ENCODE results near the gene VENTX. TPM values are rescaled to one million over a fixed set of nuclear protein-coding genes. Genes with fewer than 3 reads are reported as not detected.

VENTX gene
- total RNA-seq, 4 donors from 2014 or later: 0.17 to 2.3 (median 0.21) TPM; not detected in 1

DNA sequence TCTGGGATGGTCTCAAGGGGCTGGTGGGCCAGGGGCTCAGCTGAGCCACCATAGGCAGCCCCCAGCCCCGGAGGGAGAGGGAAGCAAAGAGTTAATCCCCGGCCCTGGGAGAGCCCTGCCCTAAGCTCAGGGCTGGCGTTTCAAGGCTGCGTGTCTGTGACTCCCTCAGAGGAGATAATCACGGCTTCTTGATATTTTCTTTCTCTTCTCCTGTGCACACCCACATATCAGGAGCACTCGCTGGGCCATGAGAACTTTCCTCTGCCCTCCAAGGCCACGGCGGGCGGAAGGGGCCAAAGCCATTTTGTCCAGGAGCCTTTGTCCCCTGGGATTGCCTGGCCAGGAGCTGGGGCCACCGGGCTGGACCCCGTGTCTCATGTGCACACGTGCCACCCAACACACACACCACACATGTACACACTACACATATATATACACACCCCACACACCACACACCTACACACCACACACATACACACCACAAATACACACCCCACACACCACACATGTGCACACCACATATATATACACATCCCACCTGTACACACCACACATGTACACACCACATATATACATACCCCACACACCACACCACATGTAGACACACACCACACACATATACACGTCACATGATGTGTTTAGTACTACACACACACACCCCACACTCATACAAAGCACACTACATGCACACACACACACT lies 16.9 kb downstream of the VENTX start:
- WGBS: 67% methylated on average over 12 of the region's 13 CpGs
- H3K4me3 ChIP-seq: no peak overlapping the region

DNA sequence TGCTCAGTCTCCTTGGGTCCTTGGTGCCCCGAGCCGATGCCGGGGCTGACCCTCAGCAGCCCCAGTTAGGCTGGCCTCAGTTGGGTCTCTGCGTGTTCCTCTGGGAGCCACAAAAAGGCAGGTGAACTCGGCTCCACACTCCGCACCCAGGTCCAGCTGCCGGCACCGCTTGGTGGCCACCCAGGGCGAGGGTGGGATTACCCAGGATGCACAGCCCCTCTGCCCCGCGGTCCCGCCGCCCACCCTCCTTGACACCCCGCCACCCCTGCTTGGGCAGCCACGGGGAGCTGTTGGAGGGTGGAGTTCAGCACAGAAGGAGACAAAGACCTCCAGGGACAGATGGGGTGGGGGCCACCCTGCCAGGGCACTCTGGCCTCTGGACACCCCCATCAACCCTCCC lies 17.7 kb downstream of the VENTX start:
- Histone ChIP-seq H3K27ac (no peak overlapping the region), H3K4me1 (peaks cover 33% of the 10 kb centered on the region), H3K9me3 (no peaks in the 10 kb centered on the region), H3K27me3 (peaks cover 16% of the 10 kb centered on the region), H3K4me3 (no peak overlapping the region), H3K36me3 (no peaks in the 10 kb centered on the region)
- DNase-seq (ENCODE audit: low spot score in 2 of 2): no peak
- TF ChIP-seq POLR2A (IDR thresholded peaks at IDR 0.05) (no peak), EP300 (IDR thresholded peaks at IDR 0.05) (no peak), POLR2AphosphoS5 (IDR thresholded peaks at IDR 0.05) (no peak)
- TF ChIP-seq, protein P1, sequence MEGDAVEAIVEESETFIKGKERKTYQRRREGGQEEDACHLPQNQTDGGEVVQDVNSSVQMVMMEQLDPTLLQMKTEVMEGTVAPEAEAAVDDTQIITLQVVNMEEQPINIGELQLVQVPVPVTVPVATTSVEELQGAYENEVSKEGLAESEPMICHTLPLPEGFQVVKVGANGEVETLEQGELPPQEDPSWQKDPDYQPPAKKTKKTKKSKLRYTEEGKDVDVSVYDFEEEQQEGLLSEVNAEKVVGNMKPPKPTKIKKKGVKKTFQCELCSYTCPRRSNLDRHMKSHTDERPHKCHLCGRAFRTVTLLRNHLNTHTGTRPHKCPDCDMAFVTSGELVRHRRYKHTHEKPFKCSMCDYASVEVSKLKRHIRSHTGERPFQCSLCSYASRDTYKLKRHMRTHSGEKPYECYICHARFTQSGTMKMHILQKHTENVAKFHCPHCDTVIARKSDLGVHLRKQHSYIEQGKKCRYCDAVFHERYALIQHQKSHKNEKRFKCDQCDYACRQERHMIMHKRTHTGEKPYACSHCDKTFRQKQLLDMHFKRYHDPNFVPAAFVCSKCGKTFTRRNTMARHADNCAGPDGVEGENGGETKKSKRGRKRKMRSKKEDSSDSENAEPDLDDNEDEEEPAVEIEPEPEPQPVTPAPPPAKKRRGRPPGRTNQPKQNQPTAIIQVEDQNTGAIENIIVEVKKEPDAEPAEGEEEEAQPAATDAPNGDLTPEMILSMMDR (IDR thresholded peaks at IDR 0.05): no peak
- 60% methylated on average over 1 of the region's 15 CpGs for WGBS

More for the DNA sequence above, 16.9 kb downstream of the VENTX start:
- H3K36me3 ChIP-seq: no peaks in the 10 kb centered on the region
- H3K4me1 ChIP-seq: peaks cover 25% of the 10 kb centered on the region
- H3K9me3 ChIP-seq: no peaks in the 10 kb centered on the region
- H3K27ac ChIP-seq: no peak overlapping the region
- no peak for TF ChIP-seq POLR2A (IDR thresholded peaks at IDR 0.05)
- TF ChIP-seq, protein P1 (IDR thresholded peaks at IDR 0.05): no peak
- no peak for TF ChIP-seq EP300 (IDR thresholded peaks at IDR 0.05)
- TF ChIP-seq POLR2AphosphoS5 (IDR thresholded peaks at IDR 0.05): no peak
- peaks cover 19% of the 10 kb centered on the region for H3K27me3 ChIP-seq
- no peak for DNase-seq (ENCODE audit: low spot score in 2 of 2)

DNA sequence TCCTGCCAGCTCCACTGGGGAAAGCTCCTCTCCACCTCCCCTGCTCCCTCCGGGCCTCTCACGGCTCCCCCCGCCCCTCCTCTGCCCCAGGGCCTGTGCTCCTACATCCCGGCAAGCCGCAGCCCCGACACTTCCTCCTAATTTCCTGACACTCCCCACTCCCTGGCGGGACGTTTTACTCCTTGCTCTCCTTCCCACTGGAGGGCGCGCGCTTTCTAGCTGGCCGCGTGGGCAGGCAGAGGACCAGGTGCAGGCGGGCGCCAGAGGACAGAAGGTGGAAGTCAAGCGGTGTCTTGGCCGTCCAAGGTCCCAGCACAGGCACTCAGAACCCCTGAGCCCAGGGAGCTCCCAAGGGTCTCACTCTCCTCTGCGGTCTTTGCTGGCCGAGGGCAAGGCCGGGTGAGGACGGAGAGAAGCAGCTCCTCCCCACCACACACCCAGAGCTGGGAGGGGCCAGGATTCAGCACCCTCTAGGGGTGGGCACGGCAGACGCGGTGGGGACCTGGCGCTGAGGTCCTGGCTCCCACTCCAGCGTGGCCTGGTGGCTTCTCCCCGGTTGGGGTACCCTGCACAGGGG lies 19.9 kb downstream of the VENTX start:
- Histone ChIP-seq H3K4me1 (peaks cover 52% of the 10 kb centered on the region), H3K27me3 (no peaks in the 10 kb centered on the region), H3K27ac (peak overlapping the region; percentile 80), H3K9me3 (no peaks in the 10 kb centered on the region), H3K4me3 (peak overlapping the region; percentile 36), H3K36me3 (no peaks in the 10 kb centered on the region)
- 16% methylated on average over 15 of the region's 27 CpGs for WGBS
- TF ChIP-seq EP300 (IDR thresholded peaks at IDR 0.05): no peak
- no peak for TF ChIP-seq POLR2A (IDR thresholded peaks at IDR 0.05)
- TF ChIP-seq, protein P1 (IDR thresholded peaks at IDR 0.05): no peak
- DNase-seq (ENCODE audit: low spot score in 2 of 2): no peak

DNA sequence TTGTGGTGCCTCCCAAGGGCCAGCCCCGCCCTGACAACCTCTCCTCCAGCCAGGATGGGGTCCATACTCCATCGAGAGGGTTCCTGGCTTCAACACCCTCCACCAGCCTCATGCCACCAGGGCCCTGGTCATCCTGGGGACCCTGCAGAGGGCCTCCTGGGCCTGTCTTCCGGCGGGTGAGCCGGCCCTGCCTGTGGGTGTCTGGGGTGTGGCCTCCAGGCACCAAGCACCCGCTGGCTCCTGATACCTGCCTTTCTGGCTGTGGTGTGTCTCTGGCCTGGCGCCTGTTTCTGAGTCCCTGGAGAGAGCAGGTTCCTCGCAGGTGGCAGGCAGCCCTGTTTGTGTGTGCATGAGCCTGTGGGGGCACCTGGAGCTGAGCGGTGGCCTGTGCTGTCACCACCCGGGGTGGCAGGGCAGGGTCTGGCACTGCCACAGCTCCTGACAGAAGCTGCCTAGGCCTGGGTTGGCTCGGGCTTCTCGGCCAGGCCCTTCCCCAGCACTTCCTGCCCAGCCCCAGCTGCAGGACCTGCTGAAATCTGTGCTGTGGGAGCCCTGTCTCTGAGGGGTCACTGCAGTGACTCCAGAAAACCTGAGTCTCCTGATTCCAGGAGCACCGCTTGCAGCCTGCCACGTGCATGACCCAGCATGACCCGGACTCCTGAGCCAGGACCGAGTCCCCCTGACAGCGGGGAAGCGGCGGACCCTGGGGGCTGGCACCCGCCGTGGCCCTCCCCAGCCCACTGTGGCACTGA lies 20.6 kb downstream of the VENTX start:
- Histone ChIP-seq H3K36me3 (no peaks in the 10 kb centered on the region), H3K27me3 (no peaks in the 10 kb centered on the region), H3K9me3 (no peaks in the 10 kb centered on the region), H3K4me1 (peaks cover 58% of the 10 kb centered on the region), H3K4me3 (peak overlapping the region; percentile 36), H3K27ac (peak overlapping the region; percentile 80)
- DNase-seq (ENCODE audit: low spot score in 2 of 2): no peak
- peak in 1 of 2 donors; percentile 2 for TF ChIP-seq POLR2A (IDR thresholded peaks at IDR 0.05)
- TF ChIP-seq POLR2AphosphoS5 (IDR thresholded peaks at IDR 0.05): no peak
- 70% methylated on average over 2 of the region's 21 CpGs for WGBS

DNA sequence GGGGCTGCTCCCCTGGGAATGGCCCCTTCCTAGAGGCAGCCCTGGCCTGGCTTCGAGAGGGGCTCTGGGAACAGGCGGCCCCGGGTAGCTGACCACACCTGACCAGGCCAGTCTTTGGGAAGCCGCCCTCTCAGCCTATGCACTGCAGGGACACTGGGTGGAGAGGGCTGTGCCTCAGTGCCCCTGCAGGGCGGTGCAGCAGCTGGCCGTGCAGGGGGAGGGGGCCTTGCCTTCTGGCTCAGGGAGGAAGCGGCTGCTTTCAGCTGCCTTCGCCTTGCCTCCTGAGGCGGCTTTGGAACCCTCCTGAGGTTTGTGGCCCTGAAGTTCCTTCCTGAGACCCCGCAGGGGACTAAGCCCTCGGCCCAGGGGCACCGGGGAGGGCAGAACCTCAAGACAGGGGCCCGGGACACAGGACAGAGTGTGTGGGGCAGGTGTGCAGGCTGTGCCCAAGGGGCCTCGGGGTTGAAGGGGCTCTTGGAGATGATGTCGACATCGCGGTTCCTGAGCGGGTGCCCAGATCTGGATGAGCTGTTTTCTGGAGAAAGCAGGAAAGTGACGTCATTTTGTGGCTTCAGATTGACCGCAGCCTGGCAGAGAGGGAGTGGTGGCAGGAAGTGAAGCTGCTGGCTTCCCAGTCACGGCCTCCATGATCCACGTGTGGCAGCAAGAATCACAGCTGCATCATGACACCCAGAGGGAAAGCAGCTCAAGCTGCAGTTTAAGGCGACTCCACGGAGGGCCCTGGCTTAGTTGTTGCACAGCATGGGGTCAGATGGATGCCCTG lies 21.4 kb downstream of the VENTX start:
- Histone ChIP-seq H3K27ac (peak overlapping the region; percentile 80), H3K27me3 (no peaks in the 10 kb centered on the region), H3K9me3 (no peaks in the 10 kb centered on the region), H3K36me3 (no peaks in the 10 kb centered on the region), H3K4me3 (no peak overlapping the region), H3K4me1 (peaks cover 58% of the 10 kb centered on the region)
- TF ChIP-seq, protein P1 (IDR thresholded peaks at IDR 0.05): no peak
- TF ChIP-seq POLR2AphosphoS5 (IDR thresholded peaks at IDR 0.05) (peak; percentile 39 to 52 (median 47)), POLR2A (IDR thresholded peaks at IDR 0.05) (no peak), EP300 (IDR thresholded peaks at IDR 0.05) (no peak)
- no CpG with 5 or more reads among the region's 24 CpGs for WGBS
- peak; percentile 92 to 93 for DNase-seq (ENCODE audit: low spot score in 2 of 2)

All from suprapubic skin (tissue), 4 donors.